OCI-LY7 (cell line): Measurements from ENCODE around the gene EPHB3. TPM values are rescaled to one million over a fixed set of nuclear protein-coding genes. Genes with fewer than 3 reads are reported as not detected.
A peak's percentile ranks its signal among the peaks of the same experiment; 100 is the strongest.

Source experiments
- BruUV-seq: library from RNA; stranded (reverse); fragments of 400-500 nt; replicated peaks from 2 replicates; lab custom pipeline; 2021; lab: Mats Ljungman, UMichigan
- CTCF ChIA-PET: fragments of 300-600 bp; sonication (Branson Sonifier 250); formaldehyde crosslinking; loops from one replicate; lab custom pipeline; 2022; ENCODE audit warnings: antibody characterized with exemption; ENCODE audit not compliant: unreplicated experiment; lab: Charles Lee
- POLR2A ChIA-PET: fragments of 300-600 bp; sonication (Branson Sonifier 250); formaldehyde crosslinking; loops from one replicate; lab custom pipeline; 2022; ENCODE audit warnings: antibody characterized with exemption; lab: Charles Lee
- DNase-seq: peaks from one replicate; pipeline ENCODE4 v3.0.0-alpha.2; 2015; ENCODE audit warnings: low spot score
- H2AFZ ChIP-seq: fragments of 200-600 bp; sonication (generic), shearing (Covaris generic); 2 replicates; pipeline ENCODE4 v1.6.1; 2014; ENCODE audit warnings: mild to moderate bottlenecking, antibody characterized with exemption, low read length, moderate library complexity
- H3K27ac ChIP-seq: fragments of 200-600 bp; sonication (generic); 2 replicates; pipeline ENCODE4 v1.5.1; 2014; ENCODE audit warnings: mixed run types, low read depth, mild to moderate bottlenecking, moderate library complexity, low read length, inconsistent platforms; ENCODE audit not compliant: poor library complexity, severe bottlenecking
- H3K36me3 ChIP-seq: fragments of 200-600 bp; sonication (generic); 2 replicates; pipeline ENCODE4 v1.6.1; 2014; ENCODE audit warnings: mild to moderate bottlenecking, antibody characterized with exemption, low read length, moderate library complexity, mixed read lengths; ENCODE audit not compliant: insufficient read depth
- H3K4me1 ChIP-seq: fragments of 200-600 bp; sonication (generic); 2 replicates; pipeline ENCODE4 v1.5.1; 2014; ENCODE audit warnings: mild to moderate bottlenecking, low read length; ENCODE audit not compliant: insufficient read depth, poor library complexity, severe bottlenecking
- H3K4me2 ChIP-seq: fragments of 200-600 bp; sonication (generic); 2 replicates; pipeline ENCODE4 v1.6.1; 2014; ENCODE audit warnings: mild to moderate bottlenecking, low read length
- H3K4me3 ChIP-seq: fragments of 200-600 bp; sonication (generic); 2 replicates; pipeline ENCODE4 v1.5.1; 2014; ENCODE audit warnings: mild to moderate bottlenecking, low read depth, low read length; ENCODE audit not compliant: poor library complexity, severe bottlenecking
- H3K79me2 ChIP-seq: fragments of 200-600 bp; sonication (generic); 2 replicates; pipeline ENCODE4 v1.6.1; 2016; ENCODE audit warnings: low read depth, mild to moderate bottlenecking, low read length, moderate library complexity, mixed read lengths; ENCODE audit not compliant: insufficient read depth
- H3K9me2 ChIP-seq: fragments of 200-600 bp; sonication (generic); 2 replicates; pipeline ENCODE4 v1.6.1; 2016; ENCODE audit warnings: mild to moderate bottlenecking, low read length, mixed read lengths; ENCODE audit not compliant: insufficient read depth
- H3K9me3 ChIP-seq: fragments of 200-600 bp; sonication (generic); 2 replicates; pipeline ENCODE4 v1.6.1; 2014; ENCODE audit warnings: mild to moderate bottlenecking, mixed run types, low read length, mixed read lengths
- H4K20me1 ChIP-seq: fragments of 200-600 bp; sonication (generic); 2 replicates; pipeline ENCODE4 v1.6.1; 2014; ENCODE audit warnings: mild to moderate bottlenecking, antibody characterized with exemption, low read length, moderate library complexity, mixed read lengths; ENCODE audit not compliant: insufficient read depth
- EZH2phosphoT487 ChIP-seq: fragments of 200-600 bp; sonication (generic); IDR thresholded peaks from 2 replicates; pipeline ENCODE4 v1.6.1; 2018; ENCODE audit warnings: low read depth, borderline replicate concordance, mild to moderate bottlenecking, mixed run types, antibody characterized with exemption, low read length, moderate library complexity, mixed read lengths
- intact Hi-C: fragments of 100-400 bp; cut with micrococcal nuclease; formaldehyde crosslinking; loops from one replicate; pipeline ENCODE4 v1.10.0; 2022; ENCODE audit not compliant: unreplicated experiment
- total RNA-seq, 2 experiments: library from RNA; depleted of rRNA in 1 of 2; stranded (reverse); fragments of >200 nt in 1 of 2; shearing (Covaris generic) in 1 of 2; gene quantifications; 2 replicates each; pipeline ENCODE4 v1.2.3, GENCODE V29; 2014 to 2022
- TF ChIP-seq, protein P1 (sequence below): fragments of 200-600 bp; sonication (generic); conservative IDR thresholded peaks from 2 replicates; pipeline ENCODE4 v1.5.1; 2014; ENCODE audit warnings: mild to moderate bottlenecking, antibody characterized with exemption, low read length, moderate library complexity, mixed read lengths

Gene EPHB3
- total RNA-seq, 2 experiments from 2014 or later, result not detected

DNA sequence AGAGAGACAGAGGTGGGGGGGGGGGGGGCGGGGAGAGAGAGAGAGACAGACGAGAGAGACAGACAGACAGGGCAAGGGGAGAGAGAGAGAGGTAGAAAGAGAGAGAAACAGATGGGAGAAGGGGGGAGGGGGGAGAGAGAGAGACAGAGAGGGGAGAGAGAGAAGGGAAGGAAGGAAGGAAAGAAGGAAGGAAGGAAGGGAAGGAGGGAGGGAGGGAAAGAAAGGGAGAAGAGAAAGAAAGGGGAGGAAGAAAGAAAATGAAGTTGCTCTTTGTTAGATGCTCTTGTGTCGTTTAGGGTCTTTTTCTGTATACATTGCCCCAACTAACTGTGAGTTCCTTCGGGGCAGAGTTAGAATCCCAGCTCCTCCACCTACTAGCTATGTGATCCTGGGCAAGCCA is 19.0 kb upstream of the EPHB3 start:
- Histone ChIP-seq H3K9me2 (no peaks in the 10 kb centered on the region), H3K4me3 (no peak overlapping the region), H2AFZ (no peak overlapping the region), H3K27ac (no peak overlapping the region), H3K36me3 (no peaks in the 10 kb centered on the region), H4K20me1 (no peaks in the 10 kb centered on the region), H3K79me2 (no peaks in the 10 kb centered on the region), H3K4me1 (no peaks in the 10 kb centered on the region), H3K4me2 (no peak overlapping the region), H3K9me3 (no peaks in the 10 kb centered on the region)
- no TSS peak for BruUV-seq
- POLR2A ChIA-PET, result no interaction called here
- no peak for TF ChIP-seq EZH2phosphoT487
- TF ChIP-seq, protein P1, sequence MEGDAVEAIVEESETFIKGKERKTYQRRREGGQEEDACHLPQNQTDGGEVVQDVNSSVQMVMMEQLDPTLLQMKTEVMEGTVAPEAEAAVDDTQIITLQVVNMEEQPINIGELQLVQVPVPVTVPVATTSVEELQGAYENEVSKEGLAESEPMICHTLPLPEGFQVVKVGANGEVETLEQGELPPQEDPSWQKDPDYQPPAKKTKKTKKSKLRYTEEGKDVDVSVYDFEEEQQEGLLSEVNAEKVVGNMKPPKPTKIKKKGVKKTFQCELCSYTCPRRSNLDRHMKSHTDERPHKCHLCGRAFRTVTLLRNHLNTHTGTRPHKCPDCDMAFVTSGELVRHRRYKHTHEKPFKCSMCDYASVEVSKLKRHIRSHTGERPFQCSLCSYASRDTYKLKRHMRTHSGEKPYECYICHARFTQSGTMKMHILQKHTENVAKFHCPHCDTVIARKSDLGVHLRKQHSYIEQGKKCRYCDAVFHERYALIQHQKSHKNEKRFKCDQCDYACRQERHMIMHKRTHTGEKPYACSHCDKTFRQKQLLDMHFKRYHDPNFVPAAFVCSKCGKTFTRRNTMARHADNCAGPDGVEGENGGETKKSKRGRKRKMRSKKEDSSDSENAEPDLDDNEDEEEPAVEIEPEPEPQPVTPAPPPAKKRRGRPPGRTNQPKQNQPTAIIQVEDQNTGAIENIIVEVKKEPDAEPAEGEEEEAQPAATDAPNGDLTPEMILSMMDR, result no peak
- CTCF ChIA-PET, result interaction anchor here (0.6 to 1.6 kb wide), 2 partner anchors 171 to 1140 kb away, joined by 3 to 5 read pairs; no protein-coding TSS in a partner anchor
- no peak for DNase-seq
- intact Hi-C loops, result loop anchor here (5.0 kb wide), 1 partner anchor 125 kb away; no protein-coding TSS in a partner anchor

DNA sequence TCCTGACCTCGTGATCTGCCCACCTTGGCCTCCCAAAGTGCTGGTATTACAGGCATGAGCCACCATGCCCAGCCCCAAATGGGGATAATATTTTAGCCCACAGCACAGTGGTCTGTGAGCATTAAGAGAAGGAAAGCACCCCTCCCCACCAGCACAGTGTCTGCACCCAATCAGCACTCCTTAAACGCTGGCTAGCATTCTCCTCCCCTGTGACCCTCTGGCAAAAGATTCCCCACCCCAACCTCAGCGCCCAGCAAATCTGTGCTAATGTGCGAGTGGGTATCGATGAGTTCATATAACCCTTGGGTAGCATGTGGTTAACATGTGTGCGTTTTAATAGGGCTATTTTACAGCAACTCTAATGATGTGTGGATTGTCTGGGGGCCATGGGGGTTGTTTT is 18.3 kb upstream of the EPHB3 start:
- TF ChIP-seq, protein P1, result no peak
- TF ChIP-seq EZH2phosphoT487, result no peak
- no TSS peak for BruUV-seq
- Histone ChIP-seq H3K4me1 (no peaks in the 10 kb centered on the region), H4K20me1 (no peaks in the 10 kb centered on the region), H3K4me2 (no peak overlapping the region), H3K9me3 (no peaks in the 10 kb centered on the region), H3K9me2 (no peaks in the 10 kb centered on the region), H3K36me3 (no peaks in the 10 kb centered on the region), H3K79me2 (no peaks in the 10 kb centered on the region), H3K27ac (no peak overlapping the region), H2AFZ (no peak overlapping the region), H3K4me3 (no peak overlapping the region)
- no peak for DNase-seq
- intact Hi-C loops, result loop anchor here (5.0 kb wide), 1 partner anchor 126 kb away; no protein-coding TSS in a partner anchor
- ChIA-PET POLR2A (interaction anchor here (0.6 kb wide), 2 partner anchors 170 to 1117 kb away, joined by 3 read pairs; no protein-coding TSS in a partner anchor), CTCF (interaction anchor here (1.6 kb wide), 1 partner anchor 172 kb away, joined by 5 read pairs; no protein-coding TSS in a partner anchor)

DNA sequence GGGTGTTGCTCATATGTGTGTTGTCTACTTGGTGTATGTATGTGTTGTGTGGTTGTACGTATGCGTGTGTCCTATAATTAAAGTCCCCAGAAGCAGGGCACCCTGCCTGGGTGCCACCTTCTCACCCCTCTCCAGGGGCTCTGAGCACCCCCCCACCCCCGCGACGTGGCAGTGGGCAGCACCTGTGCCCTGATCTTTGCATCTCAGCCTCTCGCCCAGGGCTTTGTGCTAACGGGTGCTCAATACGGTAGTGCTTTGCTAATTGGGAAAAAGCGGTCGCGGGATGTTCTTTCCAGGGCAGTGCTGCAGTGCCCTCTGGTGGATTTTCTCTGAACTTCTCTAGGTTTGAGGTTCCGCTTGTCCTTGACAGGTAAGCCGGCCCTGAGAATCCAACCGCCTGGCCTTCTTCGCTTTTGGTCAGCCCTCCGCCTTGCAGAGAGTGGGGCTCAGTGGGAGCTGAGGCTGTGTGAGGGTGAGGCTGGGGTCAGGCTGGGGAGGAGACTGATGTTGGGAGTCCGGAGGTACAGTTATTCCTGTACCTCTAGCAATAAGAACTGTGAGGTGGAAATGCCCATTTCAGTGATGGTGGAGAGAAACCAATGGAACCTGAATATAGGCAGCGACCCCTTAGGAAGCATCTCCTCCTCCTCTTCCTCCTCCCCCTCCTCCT is 17.6 kb upstream of the EPHB3 start:
- ChIA-PET POLR2A (interaction anchor here (0.6 kb wide), 1 partner anchor 1118 kb away, joined by 3 read pairs; no protein-coding TSS in a partner anchor), CTCF (no interaction called here)
- TF ChIP-seq EZH2phosphoT487, result no peak
- TF ChIP-seq, protein P1, result peak; percentile 85
- Histone ChIP-seq H3K79me2 (no peaks in the 10 kb centered on the region), H3K9me2 (no peaks in the 10 kb centered on the region), H3K4me3 (no peak overlapping the region), H3K27ac (no peak overlapping the region), H3K36me3 (no peaks in the 10 kb centered on the region), H4K20me1 (no peaks in the 10 kb centered on the region), H2AFZ (no peak overlapping the region), H3K4me2 (no peak overlapping the region), H3K4me1 (no peaks in the 10 kb centered on the region), H3K9me3 (no peaks in the 10 kb centered on the region)
- peak; percentile 73 for DNase-seq
- no TSS peak for BruUV-seq
- intact Hi-C loops, result loop anchor here (2.0 to 5.0 kb wide), 2 partner anchors 127 to 173 kb away; no protein-coding TSS in a partner anchor
